GM18861 (cell line): ENCODE data around the gene TRIL.

Experiments used
- ATAC-seq: cut with Tn5 transposase; IDR thresholded peaks from one replicate; pipeline ENCODE4 v1.9.1; 2021; ENCODE audit not compliant: unreplicated experiment

TRIL gene

GRCh38 chr7:28983396-28984190, 25.5 kb upstream of the TRIL start:
- ATAC-seq, result no peak

DNA sequence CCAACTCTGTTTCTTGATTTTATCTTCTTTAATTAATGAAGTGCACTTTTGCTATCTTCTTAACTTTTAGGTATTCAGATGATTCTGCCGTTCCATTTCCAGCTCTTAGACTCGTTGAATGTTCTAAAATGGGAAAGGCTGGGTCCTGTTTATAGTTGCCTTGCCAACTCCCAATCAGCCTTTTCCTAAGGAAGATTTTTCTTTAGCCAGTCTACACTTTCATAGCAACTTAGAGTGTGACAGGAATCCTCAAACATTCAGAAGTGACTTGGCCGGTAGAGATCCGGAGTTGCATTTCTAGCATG, 23.0 kb upstream of the TRIL start:
- no peak for ATAC-seq

DNA sequence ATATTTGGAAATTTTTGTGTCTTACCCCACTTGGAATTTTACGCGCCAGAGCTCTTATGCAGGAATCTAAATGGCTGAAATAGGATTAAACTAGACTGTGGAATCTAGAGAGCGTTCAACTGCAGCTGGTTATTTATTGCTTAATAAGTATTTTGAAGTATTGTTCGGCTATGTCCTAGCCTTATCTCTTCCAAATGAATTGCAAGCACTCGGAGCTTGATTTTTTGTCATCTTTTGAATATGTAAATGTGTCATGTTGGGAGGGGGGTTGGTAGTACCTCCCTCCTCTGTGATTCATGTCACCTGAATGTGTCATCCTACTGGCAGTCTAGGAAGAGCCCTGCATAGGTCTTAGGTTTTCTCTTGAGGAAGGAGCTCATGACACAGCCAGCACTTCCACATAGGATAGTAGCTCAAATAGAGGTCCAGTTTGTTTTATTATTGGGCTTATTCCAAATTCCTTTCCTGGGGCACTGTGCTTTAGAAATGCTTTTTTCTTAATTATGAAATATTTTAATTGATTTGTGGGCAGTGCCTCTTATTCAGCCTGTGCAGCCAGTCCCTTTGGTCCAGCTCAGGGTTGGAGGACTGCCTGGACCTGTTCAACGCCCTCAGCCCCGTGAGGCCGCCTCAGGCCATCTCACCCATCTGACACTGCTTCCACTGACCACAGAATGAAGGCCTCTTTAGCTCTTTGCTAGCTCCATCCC, 22.5 kb upstream of the TRIL start:
- ATAC-seq, result no peak

- ATAC-seq, result no peak
Measured at GRCh38 chr7:28979776-28980175, 21.6 kb upstream of the TRIL start.

- no peak for ATAC-seq
Measured at GRCh38 chr7:28977881-28978280, 19.8 kb upstream of the TRIL start.

GRCh38 chr7:28976022-28976421, 17.9 kb upstream of the TRIL start:
- no peak for ATAC-seq

DNA sequence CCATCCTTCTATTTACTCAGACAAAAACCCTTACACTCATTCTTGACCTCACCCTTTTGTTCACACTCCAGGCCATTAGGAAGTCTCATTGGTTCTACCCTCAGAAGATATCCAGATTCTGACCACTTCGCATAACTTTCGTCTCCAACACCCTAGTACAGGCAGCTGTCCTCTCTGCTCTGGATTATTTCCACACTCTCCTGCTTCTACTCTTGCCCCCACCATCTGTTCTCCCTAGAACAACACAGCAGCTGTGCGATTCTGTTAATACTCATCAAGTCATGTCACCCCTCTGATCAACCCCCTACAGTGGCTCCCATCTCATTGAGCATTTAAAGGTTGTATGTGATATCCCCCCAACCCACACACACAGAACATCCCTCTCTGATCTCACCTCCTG, 15.5 kb upstream of the TRIL start:
- no peak for ATAC-seq

- no peak for ATAC-seq
Measured at GRCh38 chr7:28964056-28964455, 5.9 kb upstream of the TRIL start.

GRCh38 chr7:28961972-28962371, 3.8 kb upstream of the TRIL start:
- ATAC-seq, result no peak

- ATAC-seq, result no peak
Measured at GRCh38 chr7:28960071-28960840, 2.1 kb upstream of the TRIL start.

DNA sequence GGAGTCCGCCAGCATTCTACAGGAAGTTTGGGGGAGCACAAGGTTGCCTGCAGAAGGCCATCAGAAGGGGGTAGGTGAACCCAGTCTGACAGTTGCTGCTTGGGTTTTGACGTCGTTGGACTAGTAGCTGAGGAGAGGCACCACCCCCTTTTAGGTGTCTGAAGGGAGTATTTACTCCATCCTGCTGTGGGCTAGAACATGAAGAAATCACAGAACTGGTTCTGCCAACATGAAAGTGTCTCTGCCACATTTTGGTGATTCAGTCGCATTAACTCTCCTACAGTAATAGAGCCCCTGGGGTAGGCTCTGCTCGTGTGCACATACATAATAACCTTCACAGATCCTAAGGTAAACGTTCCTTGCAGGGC, 834 bp upstream of the TRIL start:
- no peak for ATAC-seq

DNA sequence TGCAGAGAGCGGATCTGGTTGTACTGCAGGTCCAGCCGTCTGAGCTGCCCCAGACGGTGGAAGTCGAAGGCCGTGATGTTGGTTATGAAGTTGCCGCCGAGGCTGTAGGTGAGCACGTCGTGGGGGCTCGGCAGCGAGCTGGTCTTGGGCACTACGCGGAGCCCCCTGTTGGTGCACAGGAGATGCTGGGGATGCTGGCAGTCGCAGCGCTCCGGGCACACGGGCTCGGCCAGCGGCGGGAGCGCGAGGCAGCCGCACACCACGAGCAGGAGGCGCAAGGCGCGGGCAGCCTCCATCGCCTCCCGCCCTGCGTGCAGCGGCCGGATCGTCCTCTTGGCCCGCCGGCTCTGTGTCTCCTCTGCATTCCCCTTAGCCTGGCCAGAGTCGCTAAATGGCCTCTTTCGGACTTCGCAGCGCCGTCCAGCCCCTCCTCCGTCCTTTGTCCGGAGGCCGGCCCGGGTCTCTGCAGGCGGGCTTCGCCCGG, 337 bp downstream of the TRIL start:
- ATAC-seq, result no peak

- no peak for ATAC-seq
Measured at GRCh38 chr7:28957064-28957750, 923 bp downstream of the TRIL start.

- ATAC-seq, result no peak
Measured at GRCh38 chr7:28956608-28957063, 1.5 kb downstream of the TRIL start.

DNA sequence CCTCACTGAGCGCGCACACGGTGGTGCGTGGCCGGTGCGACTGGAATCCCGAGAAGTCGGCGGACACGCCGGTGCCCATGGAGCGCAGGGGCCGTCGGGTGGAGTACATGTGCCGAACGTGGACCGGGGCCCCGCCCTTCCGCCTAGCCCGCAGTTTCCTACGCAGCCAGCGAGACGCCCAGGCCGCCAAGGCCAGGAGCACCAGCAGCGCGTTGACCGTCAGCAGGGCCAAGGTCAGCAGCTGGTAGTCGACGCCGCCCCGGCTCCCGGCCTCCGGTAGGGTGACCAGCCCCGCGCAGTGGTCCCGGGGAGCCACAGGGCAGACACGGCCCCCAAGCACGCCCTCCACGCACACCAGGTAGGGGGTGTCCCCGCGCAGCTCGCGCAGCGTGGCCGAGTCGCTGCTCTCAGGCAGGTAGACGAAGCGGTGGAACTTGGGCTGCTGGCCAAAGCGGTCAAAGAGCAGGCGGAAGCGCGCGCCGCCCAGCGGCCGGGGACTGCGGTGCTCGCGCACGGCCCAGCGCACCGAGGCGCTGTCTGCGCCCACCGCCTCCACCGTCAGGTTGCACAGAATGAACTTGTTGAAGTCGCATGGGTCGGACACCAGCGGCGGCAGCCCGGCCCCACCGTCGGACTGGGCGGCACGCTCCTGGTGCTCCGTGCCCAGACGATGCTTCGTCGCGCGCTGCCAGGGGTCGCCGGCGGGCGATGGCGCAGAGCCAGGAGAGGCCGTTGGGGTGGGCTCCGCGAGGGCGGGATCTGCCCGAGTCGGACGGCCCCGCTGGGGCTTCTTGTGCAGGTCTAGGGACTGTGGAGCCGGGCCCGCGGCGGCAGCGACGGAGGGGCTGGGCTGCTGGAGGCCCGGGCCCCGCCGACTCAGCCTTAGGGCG, 2.2 kb downstream of the TRIL start:
- ATAC-seq, result no peak

GRCh38 chr7:28955356-28955717, 2.8 kb downstream of the TRIL start:
- ATAC-seq, result no peak

- no peak for ATAC-seq
Measured at GRCh38 chr7:28954946-28955345, 3.2 kb downstream of the TRIL start.

DNA sequence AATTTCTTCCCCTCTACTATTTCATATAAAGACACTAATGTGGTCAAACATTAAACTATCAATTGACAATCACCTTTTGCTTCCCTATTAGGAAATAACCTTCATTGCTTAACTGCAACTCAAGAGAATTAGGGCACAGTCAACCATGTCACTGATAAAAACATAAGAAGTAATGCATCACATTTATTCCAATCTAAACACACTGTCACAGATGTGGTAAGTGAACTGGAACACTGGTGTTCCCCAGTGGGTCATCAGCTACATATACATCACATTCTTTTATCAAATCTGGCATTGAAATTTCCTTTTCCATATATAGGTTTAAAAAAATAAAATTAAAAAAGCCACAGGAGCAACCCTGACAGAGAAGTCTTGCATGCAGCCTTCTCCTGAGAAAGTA, 3.7 kb downstream of the TRIL start:
- ATAC-seq, result no peak

DNA sequence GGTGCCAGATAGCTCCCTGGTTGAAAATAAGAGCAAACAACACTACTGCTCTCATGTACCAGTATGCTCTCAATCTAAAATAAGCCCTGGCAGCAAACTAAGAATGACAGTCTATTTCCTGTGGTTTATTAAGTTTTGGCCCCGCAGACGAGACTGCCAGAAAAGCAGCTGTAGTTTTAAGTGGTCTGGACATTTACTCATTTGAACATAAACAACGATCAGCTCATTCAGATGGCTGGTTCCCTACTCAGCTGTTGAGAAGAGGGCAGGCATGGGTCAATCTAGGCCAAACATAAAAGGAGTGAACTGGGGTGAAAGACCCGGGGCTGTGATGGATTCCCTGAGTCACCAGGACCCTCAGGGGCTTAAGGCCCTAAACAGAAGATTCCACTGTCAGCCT, 4.5 kb downstream of the TRIL start:
- ATAC-seq, result no peak

DNA sequence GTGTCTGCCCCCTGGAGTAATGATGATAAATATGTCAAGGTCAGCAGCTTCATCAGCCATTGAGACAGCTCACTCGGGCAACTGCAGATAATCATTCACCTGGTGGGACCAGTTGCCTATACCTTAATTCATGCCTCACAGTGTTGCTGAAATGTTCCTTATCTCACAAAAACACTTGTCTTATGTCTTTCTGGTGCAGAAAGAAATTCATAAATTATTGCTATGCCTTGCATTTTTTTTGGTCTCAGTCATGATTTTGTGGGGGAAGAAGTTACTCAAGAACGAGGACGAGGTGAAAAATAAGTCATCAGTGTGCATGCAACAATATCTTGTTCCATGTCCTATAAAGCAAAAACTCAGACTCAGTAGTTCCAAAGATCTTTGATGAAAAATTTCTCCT, 16.0 kb downstream of the TRIL start:
- ATAC-seq, result no peak
